TTC549 (cell line): ENCODE data around the gene ALAS1.

Experiments
- FAIRE-seq: peaks from 2 replicates; lab custom pipeline; 2012; peaks lifted over from hg19 to GRCh38; lab: Jason Lieb, UNC

Gene ALAS1

DNA sequence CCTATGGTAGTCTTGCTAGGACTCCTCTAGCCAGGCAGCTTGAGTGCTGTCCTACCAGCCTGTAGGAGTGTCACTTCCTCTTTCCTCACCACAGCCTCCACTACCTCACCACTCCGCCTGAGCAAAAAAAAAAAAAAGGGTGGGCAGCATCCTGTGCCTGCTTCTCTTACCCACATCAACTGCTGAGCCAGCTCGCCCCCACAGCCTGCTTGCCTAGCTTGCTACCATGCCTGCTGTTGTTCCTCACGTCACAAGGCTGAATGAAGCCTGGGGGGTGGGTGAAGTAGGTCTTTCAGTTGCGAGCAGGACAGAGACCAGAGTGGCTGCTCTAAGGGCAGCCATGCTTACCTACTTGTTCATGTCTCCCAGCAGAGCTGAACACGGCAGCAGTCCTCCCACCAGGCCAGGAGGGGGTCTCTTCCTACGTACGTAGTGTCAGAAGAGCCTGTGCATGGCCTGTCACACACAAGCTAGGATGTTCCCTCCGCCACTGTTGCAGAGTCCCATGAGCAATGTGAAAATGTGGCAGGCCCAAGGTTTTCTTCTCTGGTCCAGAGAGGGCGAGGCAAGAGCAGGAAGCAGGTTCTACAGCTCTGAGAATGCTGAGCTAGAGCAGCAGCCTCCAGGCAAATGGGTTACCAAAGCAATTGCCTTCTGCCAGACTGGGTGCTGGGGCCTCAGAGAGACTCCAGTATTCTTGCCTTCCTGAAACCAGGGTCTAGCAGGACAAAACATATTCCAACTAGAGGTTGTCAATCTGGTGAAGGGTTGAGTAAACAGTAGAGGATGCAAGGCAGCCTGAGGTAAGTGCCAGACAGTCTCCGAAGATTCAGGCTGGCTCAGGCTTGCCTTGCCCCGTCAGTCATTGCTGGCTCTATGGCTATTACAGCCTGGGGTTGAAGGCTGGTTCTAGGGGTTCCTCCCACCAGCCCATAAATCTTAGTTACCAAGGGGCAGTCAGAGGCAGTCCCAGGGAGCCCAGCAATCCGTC is 55.6 kb downstream of the ALAS1 start:
- FAIRE-seq = no peak

DNA sequence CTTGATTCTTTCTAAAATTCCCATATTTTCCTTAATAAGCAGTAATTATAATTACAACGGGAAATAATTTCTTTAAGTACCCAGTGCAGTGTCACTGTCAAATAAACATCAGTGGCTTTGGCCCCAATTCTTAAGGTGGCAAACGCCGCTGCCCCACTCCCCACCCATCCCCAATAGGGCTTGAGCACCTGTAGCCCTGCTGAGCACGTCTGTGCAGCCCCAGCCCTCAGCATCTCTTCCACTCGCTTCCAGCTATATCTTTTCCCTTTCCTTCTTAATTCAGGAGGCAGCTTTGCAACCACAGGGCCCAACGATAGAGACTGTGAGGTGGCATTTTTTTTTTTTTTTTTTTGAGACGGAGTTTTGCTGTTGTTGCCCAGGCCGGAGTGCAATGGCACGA is 56.6 kb downstream of the ALAS1 start:
- FAIRE-seq = no peak

DNA sequence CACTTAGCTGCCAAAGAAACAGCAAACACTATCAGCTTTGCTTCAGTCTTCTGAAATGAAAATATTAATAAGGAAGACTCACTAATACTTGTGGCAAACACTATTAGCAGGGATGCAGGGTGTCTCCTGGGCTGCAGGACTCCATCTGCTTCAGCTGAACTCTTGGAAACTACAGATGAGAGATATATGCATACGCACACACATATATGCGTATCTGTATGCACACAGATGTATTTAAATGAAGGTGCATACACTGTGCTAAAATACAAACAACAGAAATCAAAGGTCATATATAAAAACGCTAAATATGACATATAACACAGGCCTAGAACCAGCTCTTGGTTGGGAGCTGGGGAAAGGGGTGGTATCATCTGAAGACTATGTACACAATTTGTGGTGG is 58.2 kb downstream of the ALAS1 start:
- FAIRE-seq = no peak

DNA sequence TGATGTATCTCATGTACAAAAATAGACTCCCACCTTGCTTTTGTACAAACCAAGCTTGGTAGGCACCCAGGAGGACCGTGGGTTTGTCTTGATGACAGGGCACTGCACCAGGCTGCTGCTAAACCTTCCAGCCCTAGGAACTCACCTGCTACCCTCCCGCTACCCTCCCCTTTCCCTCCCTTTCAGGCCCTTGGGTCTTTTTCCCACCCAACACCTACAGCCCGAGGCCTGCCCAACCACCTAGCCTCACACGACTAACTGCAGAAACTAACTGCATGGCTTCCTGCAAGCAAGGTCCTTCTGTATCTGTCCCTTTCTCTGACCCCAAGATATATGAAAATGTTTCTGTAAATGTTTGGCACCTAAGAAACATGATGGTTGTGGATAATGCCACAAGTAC is 58.7 kb downstream of the ALAS1 start:
- no peak for FAIRE-seq

DNA sequence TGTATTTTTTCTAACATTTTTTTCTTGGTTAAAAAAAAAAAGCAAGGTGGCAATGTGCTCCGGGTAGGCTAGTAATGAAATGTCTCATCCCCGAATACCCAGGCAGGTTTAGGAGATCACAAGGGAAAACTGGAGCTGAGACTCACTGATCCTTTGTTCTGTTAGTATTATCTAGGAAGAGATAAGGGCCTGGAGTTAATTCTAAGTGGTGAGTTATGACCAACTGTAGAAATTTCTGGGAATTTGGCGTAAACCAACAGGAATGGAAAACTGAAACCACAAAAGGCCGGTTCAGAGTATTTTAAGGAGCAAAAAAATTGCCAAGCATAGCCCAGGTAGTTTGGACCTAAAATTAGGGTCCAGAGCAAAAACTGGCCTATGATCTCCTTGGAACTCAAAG is 60.0 kb downstream of the ALAS1 start:
- FAIRE-seq = no peak

DNA sequence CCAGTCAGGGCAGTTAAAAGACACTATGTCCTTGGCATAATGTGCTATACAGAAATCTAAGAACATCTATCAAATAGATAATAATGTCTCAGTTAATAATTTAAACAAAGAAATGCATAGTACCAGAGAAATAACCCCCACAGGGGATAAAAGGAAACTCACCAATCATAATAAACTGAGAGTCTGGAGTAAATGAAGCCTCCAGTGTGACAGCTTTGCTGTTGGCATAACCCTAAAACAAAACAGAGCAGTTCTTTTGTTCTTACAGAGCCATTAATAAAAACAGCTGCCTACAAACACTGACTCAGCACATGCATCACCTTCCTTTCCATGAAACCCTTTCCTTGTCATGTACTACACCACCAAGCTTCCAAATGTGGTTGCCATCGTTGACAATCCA is 61.1 kb downstream of the ALAS1 start:
- no peak for FAIRE-seq

DNA sequence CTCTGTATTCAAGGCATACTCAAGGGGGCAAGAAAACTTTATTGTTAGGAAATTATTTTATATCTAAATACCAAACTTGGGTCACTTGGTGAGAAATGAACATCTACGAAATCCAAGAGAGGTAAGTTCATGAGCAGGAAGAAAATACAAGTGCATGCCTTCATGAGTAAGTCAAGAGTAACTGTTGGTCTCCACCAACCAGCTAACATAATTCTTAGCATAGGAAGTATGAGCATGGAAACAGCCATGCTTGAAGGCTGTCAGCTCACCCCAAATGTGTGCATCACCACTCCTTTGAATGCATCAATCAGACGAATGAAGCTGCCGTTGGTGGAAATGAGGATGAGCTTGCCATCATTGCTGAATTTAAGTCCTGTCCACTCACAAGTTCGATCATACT is 61.5 kb downstream of the ALAS1 start:
- FAIRE-seq = no peak

DNA sequence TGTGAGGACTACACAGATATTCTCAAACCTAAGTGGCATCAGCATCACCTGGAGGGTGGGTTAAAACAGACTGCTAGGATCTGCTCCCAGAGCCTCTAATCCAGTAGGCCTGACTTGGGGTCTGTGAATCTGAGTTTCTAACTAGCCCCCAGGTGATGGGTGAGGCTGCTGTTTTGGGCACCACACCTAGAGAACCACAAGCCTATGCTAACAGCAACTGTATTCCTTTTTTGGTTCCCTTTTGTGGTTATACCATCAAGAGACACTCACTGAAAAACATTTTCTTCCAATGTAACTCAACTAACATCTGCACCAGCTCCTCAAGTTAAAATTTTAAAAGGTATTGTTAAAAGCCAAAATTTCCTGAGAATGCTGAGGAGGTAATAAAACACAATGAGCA is 64.5 kb downstream of the ALAS1 start:
- no peak for FAIRE-seq
